Osteocyte (in vitro differentiated cells): Measurements from ENCODE around the gene TOP3B. TPM values are rescaled to one million over a fixed set of nuclear protein-coding genes. Genes with fewer than 3 reads are reported as not detected.

Experiments used
- DNase-seq: peaks from one replicate; pipeline ENCODE4 v3.0.0; 2021; ENCODE audit warnings: mixed read lengths; ENCODE audit not compliant: unreplicated experiment; ENCODE audit errors: extremely low spot score
- H3K27ac Mint-ChIP-seq: one replicate; pipeline ENCODE4 v1.8.0; 2021; ENCODE audit warnings: mild to moderate bottlenecking, mixed read lengths; ENCODE audit not compliant: unreplicated experiment
- H3K27me3 Mint-ChIP-seq: one replicate; pipeline ENCODE4 v1.8.0; 2021; ENCODE audit warnings: mixed read lengths; ENCODE audit not compliant: unreplicated experiment
- H3K36me3 Mint-ChIP-seq: one replicate; pipeline ENCODE4 v1.8.0; 2021; ENCODE audit warnings: mixed read lengths; ENCODE audit not compliant: unreplicated experiment
- H3K4me1 Mint-ChIP-seq: one replicate; pipeline ENCODE4 v1.8.0; 2021; ENCODE audit warnings: mixed read lengths; ENCODE audit not compliant: unreplicated experiment
- H3K4me3 Mint-ChIP-seq: one replicate; pipeline ENCODE4 v1.8.0; 2021; ENCODE audit warnings: mild to moderate bottlenecking, moderate library complexity, mixed read lengths; ENCODE audit not compliant: unreplicated experiment
- H3K9me3 Mint-ChIP-seq: one replicate; pipeline ENCODE4 v1.8.0; 2021; ENCODE audit warnings: mixed read lengths; ENCODE audit not compliant: unreplicated experiment
- total RNA-seq: library from RNA; stranded (reverse); gene quantifications from 2 replicates; pipeline ENCODE4 v1.2.1, GENCODE V29; 2021
- TF ChIP-seq, protein P1 (sequence below): fragments of 200-600 bp; sonication (generic); IDR thresholded peaks from 2 replicates; pipeline ENCODE4 v1.5.0; 2021; ENCODE audit warnings: antibody characterized with exemption, mild to moderate bottlenecking, moderate library complexity

The TOP3B gene
- total RNA-seq, 1 donor from 2014 or later = 46.0 TPM

DNA sequence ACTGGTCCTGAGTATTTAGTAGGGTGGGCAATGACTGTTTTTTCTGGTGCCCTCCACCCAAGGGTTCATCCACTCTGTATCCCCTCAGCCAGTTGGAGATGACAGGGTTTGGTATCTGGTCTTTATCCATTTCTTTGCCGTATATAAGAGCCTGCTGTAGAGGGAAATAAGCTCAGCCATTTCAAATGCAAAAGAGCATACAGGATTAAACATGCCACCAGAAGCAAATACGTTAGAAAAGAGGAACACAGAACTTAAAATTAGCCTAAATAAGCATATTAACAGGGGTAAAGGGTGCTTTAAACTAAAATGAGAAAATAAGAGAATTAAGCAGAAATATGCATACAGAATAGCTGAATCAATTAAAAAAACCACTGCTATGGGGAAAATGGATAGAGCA, 27.8 kb upstream of the TOP3B start:
- no peak overlapping the region for H3K4me3 Mint-ChIP-seq
- TF ChIP-seq, protein P1, sequence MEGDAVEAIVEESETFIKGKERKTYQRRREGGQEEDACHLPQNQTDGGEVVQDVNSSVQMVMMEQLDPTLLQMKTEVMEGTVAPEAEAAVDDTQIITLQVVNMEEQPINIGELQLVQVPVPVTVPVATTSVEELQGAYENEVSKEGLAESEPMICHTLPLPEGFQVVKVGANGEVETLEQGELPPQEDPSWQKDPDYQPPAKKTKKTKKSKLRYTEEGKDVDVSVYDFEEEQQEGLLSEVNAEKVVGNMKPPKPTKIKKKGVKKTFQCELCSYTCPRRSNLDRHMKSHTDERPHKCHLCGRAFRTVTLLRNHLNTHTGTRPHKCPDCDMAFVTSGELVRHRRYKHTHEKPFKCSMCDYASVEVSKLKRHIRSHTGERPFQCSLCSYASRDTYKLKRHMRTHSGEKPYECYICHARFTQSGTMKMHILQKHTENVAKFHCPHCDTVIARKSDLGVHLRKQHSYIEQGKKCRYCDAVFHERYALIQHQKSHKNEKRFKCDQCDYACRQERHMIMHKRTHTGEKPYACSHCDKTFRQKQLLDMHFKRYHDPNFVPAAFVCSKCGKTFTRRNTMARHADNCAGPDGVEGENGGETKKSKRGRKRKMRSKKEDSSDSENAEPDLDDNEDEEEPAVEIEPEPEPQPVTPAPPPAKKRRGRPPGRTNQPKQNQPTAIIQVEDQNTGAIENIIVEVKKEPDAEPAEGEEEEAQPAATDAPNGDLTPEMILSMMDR = no peak
- DNase-seq = no peak
- no peaks in the 10 kb centered on the region for H3K4me1 Mint-ChIP-seq
- H3K9me3 Mint-ChIP-seq = no peaks in the 10 kb centered on the region
- H3K27me3 Mint-ChIP-seq = peaks cover 27% of the 10 kb centered on the region
- H3K36me3 Mint-ChIP-seq = no peaks in the 10 kb centered on the region
- H3K27ac Mint-ChIP-seq = no peak overlapping the region

DNA sequence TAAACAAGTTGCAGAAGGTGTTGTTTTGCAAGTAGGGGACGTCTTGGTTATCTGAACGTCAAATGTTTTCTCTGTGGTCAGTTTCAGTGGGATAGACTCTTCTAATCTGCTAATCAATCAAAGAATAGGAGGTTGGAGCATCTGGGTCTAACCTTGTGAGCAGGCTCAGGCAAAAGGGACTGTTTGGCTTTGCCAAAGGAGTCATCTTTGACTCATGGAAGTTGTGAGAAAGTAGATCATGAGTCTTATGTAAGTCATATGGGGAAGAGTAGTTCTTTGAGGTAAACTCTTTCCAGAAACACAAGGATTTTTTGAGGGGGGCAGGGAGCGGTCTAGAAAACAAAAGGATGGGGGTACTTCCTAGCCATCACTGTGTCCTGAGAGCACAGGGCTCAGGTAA, 27.1 kb upstream of the TOP3B start:
- no peak for DNase-seq
- TF ChIP-seq, protein P1 = no peak
- Mint-ChIP-seq H3K27me3 (peaks cover 27% of the 10 kb centered on the region), H3K4me3 (no peak overlapping the region), H3K27ac (no peak overlapping the region), H3K36me3 (no peaks in the 10 kb centered on the region), H3K9me3 (no peaks in the 10 kb centered on the region), H3K4me1 (no peaks in the 10 kb centered on the region)

DNA sequence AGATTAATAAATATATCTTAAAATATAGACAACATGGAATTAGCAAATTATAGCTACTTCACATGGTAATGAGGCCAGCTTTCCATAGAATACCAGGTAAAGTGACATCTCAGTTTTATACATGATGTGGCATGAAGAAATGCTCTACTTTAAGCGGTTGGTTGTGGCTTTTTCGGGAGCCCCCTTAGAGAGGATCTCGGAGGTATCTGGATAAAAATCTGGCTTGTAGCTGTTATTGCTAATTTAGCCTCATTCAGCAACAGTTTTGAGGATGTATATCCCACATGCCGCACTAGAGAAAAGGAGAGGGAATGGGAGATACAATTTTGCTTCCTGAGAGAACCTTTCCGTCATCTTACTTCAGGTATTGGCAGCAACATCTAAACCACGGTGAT, 24.0 kb upstream of the TOP3B start:
- TF ChIP-seq, protein P1 = no peak
- Mint-ChIP-seq H3K27ac (no peak overlapping the region), H3K4me1 (no peaks in the 10 kb centered on the region), H3K27me3 (peaks cover 46% of the 10 kb centered on the region), H3K9me3 (no peaks in the 10 kb centered on the region), H3K36me3 (no peaks in the 10 kb centered on the region), H3K4me3 (no peak overlapping the region)
- DNase-seq = no peak

DNA sequence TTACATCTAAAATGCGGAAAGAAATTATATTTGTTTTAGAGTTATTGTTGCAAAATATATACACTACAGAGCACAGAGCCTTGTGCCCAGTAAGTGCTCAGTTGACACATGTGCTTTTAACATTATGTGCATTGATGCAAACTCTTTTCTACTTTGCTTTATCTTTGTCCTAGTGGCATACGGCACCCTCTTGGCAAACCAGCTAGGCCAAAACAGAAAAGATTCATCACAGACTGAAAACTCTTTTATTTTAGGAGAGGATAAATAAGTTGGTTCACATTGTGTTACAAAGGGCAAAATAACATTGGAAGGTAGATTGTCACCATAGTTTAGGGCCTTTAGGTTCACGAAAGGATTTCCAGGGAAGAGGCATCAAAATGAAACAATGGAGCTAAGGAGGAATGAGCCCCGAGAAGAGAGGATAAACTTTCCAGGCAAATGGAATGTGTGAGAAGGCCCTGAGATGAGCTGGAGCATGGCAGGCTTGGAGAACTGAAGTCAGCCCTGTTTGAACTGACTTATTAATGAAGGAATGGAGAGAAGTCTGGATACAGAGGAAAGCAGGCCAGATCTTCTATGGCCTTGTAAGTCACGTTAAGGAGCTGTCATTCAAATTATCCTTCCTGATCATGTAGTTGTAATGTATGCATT, 23.5 kb upstream of the TOP3B start:
- Mint-ChIP-seq H3K9me3 (no peaks in the 10 kb centered on the region), H3K36me3 (no peaks in the 10 kb centered on the region), H3K4me1 (no peaks in the 10 kb centered on the region), H3K27me3 (peaks cover 49% of the 10 kb centered on the region), H3K4me3 (no peak overlapping the region), H3K27ac (no peak overlapping the region)
- no peak for DNase-seq
- TF ChIP-seq, protein P1 = no peak

DNA sequence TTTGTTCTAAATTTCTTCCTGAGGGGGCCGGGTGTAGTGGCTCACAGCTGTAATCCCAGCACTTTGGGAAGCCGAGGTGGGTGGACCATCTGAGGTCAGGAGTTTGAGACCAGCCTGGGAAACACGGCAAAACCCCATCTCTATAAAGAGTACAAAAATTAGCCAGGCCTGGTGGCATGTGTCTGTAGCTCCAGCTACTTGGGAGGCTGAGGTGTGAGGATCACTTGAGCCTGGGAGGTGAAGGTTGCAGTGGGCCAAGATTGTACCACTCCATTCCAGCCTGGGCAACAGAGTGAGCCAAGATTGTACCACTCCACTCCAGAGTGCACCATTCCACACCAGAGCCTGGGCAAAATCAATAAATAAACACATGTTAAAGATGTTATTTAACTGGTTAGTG, 20.6 kb upstream of the TOP3B start:
- Mint-ChIP-seq H3K9me3 (no peaks in the 10 kb centered on the region), H3K27me3 (peaks cover 55% of the 10 kb centered on the region), H3K4me3 (no peak overlapping the region), H3K27ac (no peak overlapping the region), H3K4me1 (no peaks in the 10 kb centered on the region), H3K36me3 (no peaks in the 10 kb centered on the region)
- TF ChIP-seq, protein P1 = no peak
- DNase-seq = no peak
